NT2/D1 (cell line): ENCODE measurements around the gene MTHFD1.

Source experiments
- SUZ12 ChIP-seq: IDR thresholded peaks from 2 replicates; pipeline ENCODE4 v1.6.1; 2011; ENCODE audit not compliant: insufficient read length, insufficient read depth; ENCODE audit errors: extremely low read depth
- YY1 ChIP-seq: IDR thresholded peaks from 2 replicates; pipeline ENCODE4 v1.6.1; 2011; ENCODE audit not compliant: insufficient read length, insufficient read depth
- ZNF274 ChIP-seq: IDR thresholded peaks from 2 replicates; pipeline ENCODE4 v1.6.1; 2011; ENCODE audit warnings: mild to moderate bottlenecking, low read depth, low read length

DNA sequence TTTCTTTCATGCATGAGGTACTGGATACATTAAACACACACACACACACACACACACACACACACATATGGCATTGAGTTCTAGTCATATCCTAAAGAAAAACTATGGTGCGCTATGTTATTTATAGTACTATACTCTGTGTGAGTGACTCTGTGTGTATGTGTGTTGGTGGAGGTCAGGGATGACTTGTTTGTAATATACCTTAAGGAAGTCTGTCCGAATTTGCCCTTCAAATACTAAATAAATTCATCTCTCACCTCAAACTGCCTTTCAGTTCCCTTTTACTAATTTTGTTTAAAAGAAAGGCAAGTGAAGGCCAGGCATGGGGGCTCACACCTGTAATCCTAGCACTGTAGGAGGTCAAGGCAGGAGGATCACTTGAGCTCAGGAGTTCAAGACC, 75.0 kb downstream of the MTHFD1 start:
- TF ChIP-seq YY1 (no peak), ZNF274 (no peak), SUZ12 (no peak)
